Left kidney (tissue), 2 donors: ENCODE data around the gene DAD1. TPM values are rescaled to one million over a fixed set of nuclear protein-coding genes. Genes with fewer than 3 reads are reported as not detected.

Source experiments
- DNase-seq: peaks from one replicate; pipeline ENCODE4 v3.0.0-alpha.2; 2013
- polyA plus RNA-seq: library from polyadenylated mRNA; unstranded; fragments of 120-200 nt; gene quantifications from one replicate; pipeline ENCODE4 v1.2.1, GENCODE V29; 2013; ENCODE audit not compliant: insufficient read length

The DAD1 gene
- polyA plus RNA-seq, 1 donor, result 232 TPM

DNA sequence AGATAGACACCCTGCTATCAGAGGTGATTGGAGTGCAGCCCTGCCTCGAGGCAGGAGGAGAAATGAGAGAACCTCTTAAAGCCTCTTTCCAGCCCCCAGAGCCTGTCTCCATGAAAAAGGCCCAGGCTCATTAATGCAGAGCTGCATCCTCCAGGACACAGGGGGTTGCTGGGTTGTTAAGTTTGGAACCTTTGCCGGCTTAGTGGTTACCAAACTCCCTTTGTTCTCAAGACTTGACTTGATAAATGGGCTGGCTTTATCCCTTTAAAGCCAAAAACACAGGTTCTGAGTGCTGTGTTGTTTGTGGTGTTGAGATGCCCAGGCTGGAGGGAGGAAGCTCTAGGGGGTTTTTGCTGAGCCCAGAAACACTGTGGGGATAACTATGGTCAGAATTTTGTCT is 71.0 kb downstream of the DAD1 start:
- no peak for DNase-seq

DNA sequence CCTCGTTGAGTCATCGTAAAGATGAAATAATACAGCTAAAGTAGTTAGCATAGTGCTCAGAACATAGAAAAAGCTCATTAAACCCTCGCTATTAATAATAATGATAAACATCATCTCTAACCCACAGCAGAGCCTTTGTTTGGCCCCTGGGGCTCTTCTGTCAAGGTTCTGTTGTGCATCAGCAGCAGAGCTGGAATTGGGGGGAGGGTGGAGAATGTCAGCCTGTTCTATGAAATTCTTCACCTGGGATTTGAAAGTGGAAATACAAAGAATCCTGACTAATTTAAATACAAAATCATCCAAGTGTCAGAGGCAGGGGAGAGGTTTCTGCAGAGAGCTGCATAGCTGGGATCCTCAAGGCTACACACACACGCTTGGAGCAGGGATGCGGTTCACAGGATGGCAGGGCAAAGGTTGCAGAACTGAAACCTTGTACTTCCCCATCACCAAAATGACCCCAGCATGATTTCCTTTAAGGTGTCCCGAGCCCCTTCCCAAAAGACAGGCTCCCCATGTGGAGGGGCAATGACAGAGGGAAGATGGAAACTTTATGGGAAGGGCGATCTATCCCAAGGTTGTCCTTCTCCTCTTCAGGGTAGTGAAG is 71.8 kb downstream of the DAD1 start:
- DNase-seq, result no peak

DNA sequence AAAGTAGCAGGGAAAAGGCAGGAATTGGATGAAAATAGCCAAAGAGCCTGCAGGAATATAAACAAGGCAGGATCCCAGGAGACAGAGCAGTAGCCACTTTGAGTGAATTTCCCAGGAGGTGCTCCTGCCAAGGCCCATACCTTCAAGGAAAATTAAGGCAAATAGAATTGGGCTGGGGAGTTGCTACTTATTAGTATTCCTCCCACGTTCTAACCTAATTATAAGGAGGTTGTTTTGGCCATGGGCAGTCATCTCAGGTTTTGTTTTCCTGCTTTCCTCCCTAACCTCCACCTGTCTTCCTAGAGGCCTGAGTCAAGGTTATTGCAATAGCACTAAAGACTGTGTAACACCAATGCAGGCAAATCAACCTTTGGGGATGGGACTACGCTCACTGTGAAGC is 73.1 kb downstream of the DAD1 start:
- DNase-seq, result no peak

Other genes with a start within 250 kb of the DAD1 start
- gene ABHD4, start 9.1 kb upstream of the DAD1 start, polyA plus RNA-seq, result 34.3 TPM
- 0.32 TPM for gene OR6J1, start 55.1 kb upstream of the DAD1 start, polyA plus RNA-seq
- gene OXA1L, start 177.5 kb upstream of the DAD1 start, polyA plus RNA-seq, result 153 TPM
- gene SLC7A7, start 226.2 kb upstream of the DAD1 start, polyA plus RNA-seq, result 112 TPM
- gene MRPL52, start 240.7 kb upstream of the DAD1 start, polyA plus RNA-seq, result 81.9 TPM
- gene MMP14, start 247.4 kb upstream of the DAD1 start, polyA plus RNA-seq, result 125 TPM